ENCODE results near the gene KCNMA1. TPM values are rescaled to one million over a fixed set of nuclear protein-coding genes. Genes with fewer than 3 reads are reported as not detected.
"Not testable (repeated sequence)": the region's sequence is repeated elsewhere in the genome, so short reads cannot be mapped to it uniquely, and the experiment has no call there.

The KCNMA1 gene
- total and polyA plus RNA-seq, 5 donors: 1.5 to 6.1 (median 3.3) TPM

GRCh38 chr10:77417806-77418640, 219.6 kb downstream of the KCNMA1 start:
- no peaks in the 10 kb centered on the region for H3K9me3 ChIP-seq (ENCODE audit: control insufficient read depth, low read length)
- ATAC-seq (peak; percentile 80 to 90), DNase-seq (peak; percentile 46 to 85 (median 85))
- intact Hi-C loops (cut with DNase I): no loop called here
- H3K4me3 ChIP-seq (ENCODE audit: low read length): no peak overlapping the region
- 62% methylated on average over 11 of the region's 11 CpGs for WGBS
- no peaks in the 10 kb centered on the region for H3K27me3 ChIP-seq (ENCODE audit: control insufficient read depth, insufficient read depth)
- peak overlapping the region; percentile 71 for H3K27ac ChIP-seq (ENCODE audit: low read length)
- H3K4me1 ChIP-seq (ENCODE audit: control insufficient read depth, insufficient read depth, low read length): peaks cover 2% of the 10 kb centered on the region

- intact Hi-C loops (cut with DNase I): no loop called here
- ATAC-seq: no peak
Measured at GRCh38 chr10:77417359-77417758, 220.2 kb downstream of the KCNMA1 start.

GRCh38 chr10:77416311-77417135, 221.1 kb downstream of the KCNMA1 start:
- DNase-seq: no peak
- no peaks in the 10 kb centered on the region for H3K4me1 ChIP-seq (ENCODE audit: control insufficient read depth, insufficient read depth, low read length)
- H3K27me3 ChIP-seq (ENCODE audit: control insufficient read depth, insufficient read depth): no peaks in the 10 kb centered on the region
- H3K27ac ChIP-seq (ENCODE audit: low read length): peak overlapping the region; percentile 14
- H3K4me3 ChIP-seq (ENCODE audit: low read length): no peak overlapping the region
- ATAC-seq: no peak
- H3K9me3 ChIP-seq (ENCODE audit: control insufficient read depth, low read length): no peaks in the 10 kb centered on the region
- intact Hi-C loops (cut with DNase I): no loop called here
- 85% methylated on average over 14 of the region's 14 CpGs for WGBS

More at GRCh38 chr10:77417359-77417758, 220.2 kb downstream of the KCNMA1 start:
- Histone ChIP-seq H3K27ac (ENCODE audit: low read length) (peak overlapping the region; percentile 71), H3K4me1 (ENCODE audit: control insufficient read depth, insufficient read depth, low read length) (no peaks in the 10 kb centered on the region), H3K27me3 (ENCODE audit: control insufficient read depth, insufficient read depth) (no peaks in the 10 kb centered on the region), H3K9me3 (ENCODE audit: control insufficient read depth, low read length) (no peaks in the 10 kb centered on the region), H3K4me3 (ENCODE audit: low read length) (no peak overlapping the region)
- no peak for DNase-seq
- WGBS: 70% methylated on average over 5 of the region's 5 CpGs

GRCh38 chr10:77415313-77415960, 222.2 kb downstream of the KCNMA1 start:
- no peaks in the 10 kb centered on the region for H3K4me1 ChIP-seq (ENCODE audit: control insufficient read depth, insufficient read depth, low read length)
- no peaks in the 10 kb centered on the region for H3K27me3 ChIP-seq (ENCODE audit: control insufficient read depth, insufficient read depth)
- H3K27ac ChIP-seq (ENCODE audit: low read length): no peak overlapping the region
- WGBS: 75% methylated on average over 6 of the region's 6 CpGs
- no peak for DNase-seq
- ATAC-seq: no peak
- intact Hi-C loops (cut with DNase I): no loop called here
- no peak overlapping the region for H3K4me3 ChIP-seq (ENCODE audit: low read length)
- no peaks in the 10 kb centered on the region for H3K9me3 ChIP-seq (ENCODE audit: control insufficient read depth, low read length)

GRCh38 chr10:77413231-77413630, 224.4 kb downstream of the KCNMA1 start:
- intact Hi-C loops (cut with DNase I): no loop called here
- Histone ChIP-seq H3K27ac (ENCODE audit: low read length) (no peak overlapping the region), H3K9me3 (ENCODE audit: control insufficient read depth, low read length) (no peaks in the 10 kb centered on the region), H3K27me3 (ENCODE audit: control insufficient read depth, insufficient read depth) (no peaks in the 10 kb centered on the region), H3K4me1 (ENCODE audit: control insufficient read depth, insufficient read depth, low read length) (no peaks in the 10 kb centered on the region), H3K4me3 (ENCODE audit: low read length) (no peak overlapping the region)
- WGBS: 75% methylated on average over 7 of the region's 7 CpGs
- ATAC-seq (no peak), DNase-seq (no peak)

GRCh38 chr10:77412573-77413133, 225.0 kb downstream of the KCNMA1 start:
- H3K4me3 ChIP-seq (ENCODE audit: low read length); DNase-seq; H3K27me3 ChIP-seq (ENCODE audit: control insufficient read depth, insufficient read depth); ATAC-seq; H3K27ac ChIP-seq (ENCODE audit: low read length); H3K4me1 ChIP-seq (ENCODE audit: control insufficient read depth, insufficient read depth, low read length); intact Hi-C loops (cut with DNase I); H3K9me3 ChIP-seq (ENCODE audit: control insufficient read depth, low read length): not testable (repeated sequence)
- WGBS: 87% methylated on average over 8 of the region's 8 CpGs

GRCh38 chr10:77411805-77412204, 225.8 kb downstream of the KCNMA1 start:
- WGBS: 89% methylated on average over 11 of the region's 11 CpGs
- DNase-seq (no peak), ATAC-seq (no peak)
- intact Hi-C loops (cut with DNase I): no loop called here
- no peak overlapping the region for H3K4me3 ChIP-seq (ENCODE audit: low read length)
- no peak overlapping the region for H3K27ac ChIP-seq (ENCODE audit: low read length)
- no peaks in the 10 kb centered on the region for H3K27me3 ChIP-seq (ENCODE audit: control insufficient read depth, insufficient read depth)
- no peaks in the 10 kb centered on the region for H3K9me3 ChIP-seq (ENCODE audit: control insufficient read depth, low read length)
- no peaks in the 10 kb centered on the region for H3K4me1 ChIP-seq (ENCODE audit: control insufficient read depth, insufficient read depth, low read length)

GRCh38 chr10:77410523-77410922, 227.1 kb downstream of the KCNMA1 start:
- H3K4me3 ChIP-seq (ENCODE audit: low read length): no peak overlapping the region
- no peaks in the 10 kb centered on the region for H3K9me3 ChIP-seq (ENCODE audit: control insufficient read depth, low read length)
- H3K4me1 ChIP-seq (ENCODE audit: control insufficient read depth, insufficient read depth, low read length): no peaks in the 10 kb centered on the region
- intact Hi-C loops (cut with DNase I): no loop called here
- peak in 1 of 3 donors; percentile 54 for DNase-seq
- H3K27ac ChIP-seq (ENCODE audit: low read length): no peak overlapping the region
- ATAC-seq: peak in 1 of 2 donors; percentile 59
- H3K27me3 ChIP-seq (ENCODE audit: control insufficient read depth, insufficient read depth): no peaks in the 10 kb centered on the region
- WGBS: 43% methylated on average over 9 of the region's 9 CpGs

GRCh38 chr10:77409697-77410471, 227.7 kb downstream of the KCNMA1 start:
- no peaks in the 10 kb centered on the region for H3K9me3 ChIP-seq (ENCODE audit: control insufficient read depth, low read length)
- no peak for DNase-seq
- 57% methylated on average over 7 of the region's 7 CpGs for WGBS
- intact Hi-C loops (cut with DNase I): no loop called here
- no peak overlapping the region for H3K4me3 ChIP-seq (ENCODE audit: low read length)
- peak; percentile 9 to 25 for ATAC-seq
- H3K27me3 ChIP-seq (ENCODE audit: control insufficient read depth, insufficient read depth): no peaks in the 10 kb centered on the region
- H3K4me1 ChIP-seq (ENCODE audit: control insufficient read depth, insufficient read depth, low read length): no peaks in the 10 kb centered on the region
- H3K27ac ChIP-seq (ENCODE audit: low read length): no peak overlapping the region

- ATAC-seq (no peak), DNase-seq (no peak)
- intact Hi-C loops (cut with DNase I): no loop called here
- Histone ChIP-seq H3K4me1 (ENCODE audit: control insufficient read depth, insufficient read depth, low read length) (no peaks in the 10 kb centered on the region), H3K9me3 (ENCODE audit: control insufficient read depth, low read length) (no peaks in the 10 kb centered on the region), H3K27ac (ENCODE audit: low read length) (no peak overlapping the region), H3K27me3 (ENCODE audit: control insufficient read depth, insufficient read depth) (no peaks in the 10 kb centered on the region), H3K4me3 (ENCODE audit: low read length) (no peak overlapping the region)
- 85% methylated on average over 8 of the region's 8 CpGs for WGBS
Measured at GRCh38 chr10:77408259-77408658, 229.3 kb downstream of the KCNMA1 start.

All from right cardiac atrium (tissue), 5 donors.